H1 (cell line): Measurements from ENCODE around the gene PSMD7. TPM values are rescaled to one million over a fixed set of nuclear protein-coding genes. Genes with fewer than 3 reads are reported as not detected.

ENCODE experiments used
- ATF3 ChIP-seq: IDR thresholded peaks from 2 replicates; pipeline ENCODE4 v1.6.1; 2011; ENCODE audit warnings: low read depth, mild to moderate bottlenecking, low read length; ENCODE audit not compliant: insufficient read depth
- BACH1 ChIP-seq: IDR thresholded peaks from 2 replicates; pipeline ENCODE4 v1.6.1; 2012; ENCODE audit warnings: low read length, improper control_type of control experiment
- CEBPB ChIP-seq: IDR thresholded peaks from 2 replicates; pipeline ENCODE4 v1.6.1; 2012; ENCODE audit warnings: low read depth, low read length
- EGR1 ChIP-seq: IDR thresholded peaks from 2 replicates; pipeline ENCODE4 v1.6.1; 2011; ENCODE audit warnings: low read depth, low read length, borderline replicate concordance
- polyA plus RNA-seq, 7 experiments: library from polyadenylated mRNA; depleted of rRNA in 3 of 7; stranded (reverse) in 5 of 7; unstranded in 2 of 7; fragments of >200 nt in 5 of 7; fragments of 200-250 nt in 2 of 7; gene quantifications; 1 replicate in 5 of 7; 2 replicates in 1 of 7; 4 replicates in 1 of 7; pipeline versions ENCODE4 v1.2.1 to v1.2.3, GENCODE V29; 2011 to 2013; ENCODE audit warnings: missing spikeins in 2 of 7, mixed read lengths in 2 of 7
- total RNA-seq: library from RNA; stranded (reverse); fragmentation: NEBNext Ultra II Directional; extraction: Animal tissue kit (Norgen Biotek cat#: 25700); gene quantifications from 2 replicates; pipeline ENCODE4 v1.2.1, GENCODE V29; 2021
- TF ChIP-seq, protein P1 (sequence below): fragments of 300-600 bp; sonication (generic); IDR thresholded peaks from 2 replicates; pipeline ENCODE4 v1.7.1; 2012; ENCODE audit warnings: low read length, moderate library complexity, mild to moderate bottlenecking, inconsistent platforms; ENCODE audit not compliant: insufficient replicate concordance

Gene PSMD7
- total and polyA plus RNA-seq, 2 of the 8 experiments (the other 6 are each of a cell fraction or from before 2014, with no cell fraction given) = 91.1 to 148 TPM

- TF ChIP-seq, protein P1, sequence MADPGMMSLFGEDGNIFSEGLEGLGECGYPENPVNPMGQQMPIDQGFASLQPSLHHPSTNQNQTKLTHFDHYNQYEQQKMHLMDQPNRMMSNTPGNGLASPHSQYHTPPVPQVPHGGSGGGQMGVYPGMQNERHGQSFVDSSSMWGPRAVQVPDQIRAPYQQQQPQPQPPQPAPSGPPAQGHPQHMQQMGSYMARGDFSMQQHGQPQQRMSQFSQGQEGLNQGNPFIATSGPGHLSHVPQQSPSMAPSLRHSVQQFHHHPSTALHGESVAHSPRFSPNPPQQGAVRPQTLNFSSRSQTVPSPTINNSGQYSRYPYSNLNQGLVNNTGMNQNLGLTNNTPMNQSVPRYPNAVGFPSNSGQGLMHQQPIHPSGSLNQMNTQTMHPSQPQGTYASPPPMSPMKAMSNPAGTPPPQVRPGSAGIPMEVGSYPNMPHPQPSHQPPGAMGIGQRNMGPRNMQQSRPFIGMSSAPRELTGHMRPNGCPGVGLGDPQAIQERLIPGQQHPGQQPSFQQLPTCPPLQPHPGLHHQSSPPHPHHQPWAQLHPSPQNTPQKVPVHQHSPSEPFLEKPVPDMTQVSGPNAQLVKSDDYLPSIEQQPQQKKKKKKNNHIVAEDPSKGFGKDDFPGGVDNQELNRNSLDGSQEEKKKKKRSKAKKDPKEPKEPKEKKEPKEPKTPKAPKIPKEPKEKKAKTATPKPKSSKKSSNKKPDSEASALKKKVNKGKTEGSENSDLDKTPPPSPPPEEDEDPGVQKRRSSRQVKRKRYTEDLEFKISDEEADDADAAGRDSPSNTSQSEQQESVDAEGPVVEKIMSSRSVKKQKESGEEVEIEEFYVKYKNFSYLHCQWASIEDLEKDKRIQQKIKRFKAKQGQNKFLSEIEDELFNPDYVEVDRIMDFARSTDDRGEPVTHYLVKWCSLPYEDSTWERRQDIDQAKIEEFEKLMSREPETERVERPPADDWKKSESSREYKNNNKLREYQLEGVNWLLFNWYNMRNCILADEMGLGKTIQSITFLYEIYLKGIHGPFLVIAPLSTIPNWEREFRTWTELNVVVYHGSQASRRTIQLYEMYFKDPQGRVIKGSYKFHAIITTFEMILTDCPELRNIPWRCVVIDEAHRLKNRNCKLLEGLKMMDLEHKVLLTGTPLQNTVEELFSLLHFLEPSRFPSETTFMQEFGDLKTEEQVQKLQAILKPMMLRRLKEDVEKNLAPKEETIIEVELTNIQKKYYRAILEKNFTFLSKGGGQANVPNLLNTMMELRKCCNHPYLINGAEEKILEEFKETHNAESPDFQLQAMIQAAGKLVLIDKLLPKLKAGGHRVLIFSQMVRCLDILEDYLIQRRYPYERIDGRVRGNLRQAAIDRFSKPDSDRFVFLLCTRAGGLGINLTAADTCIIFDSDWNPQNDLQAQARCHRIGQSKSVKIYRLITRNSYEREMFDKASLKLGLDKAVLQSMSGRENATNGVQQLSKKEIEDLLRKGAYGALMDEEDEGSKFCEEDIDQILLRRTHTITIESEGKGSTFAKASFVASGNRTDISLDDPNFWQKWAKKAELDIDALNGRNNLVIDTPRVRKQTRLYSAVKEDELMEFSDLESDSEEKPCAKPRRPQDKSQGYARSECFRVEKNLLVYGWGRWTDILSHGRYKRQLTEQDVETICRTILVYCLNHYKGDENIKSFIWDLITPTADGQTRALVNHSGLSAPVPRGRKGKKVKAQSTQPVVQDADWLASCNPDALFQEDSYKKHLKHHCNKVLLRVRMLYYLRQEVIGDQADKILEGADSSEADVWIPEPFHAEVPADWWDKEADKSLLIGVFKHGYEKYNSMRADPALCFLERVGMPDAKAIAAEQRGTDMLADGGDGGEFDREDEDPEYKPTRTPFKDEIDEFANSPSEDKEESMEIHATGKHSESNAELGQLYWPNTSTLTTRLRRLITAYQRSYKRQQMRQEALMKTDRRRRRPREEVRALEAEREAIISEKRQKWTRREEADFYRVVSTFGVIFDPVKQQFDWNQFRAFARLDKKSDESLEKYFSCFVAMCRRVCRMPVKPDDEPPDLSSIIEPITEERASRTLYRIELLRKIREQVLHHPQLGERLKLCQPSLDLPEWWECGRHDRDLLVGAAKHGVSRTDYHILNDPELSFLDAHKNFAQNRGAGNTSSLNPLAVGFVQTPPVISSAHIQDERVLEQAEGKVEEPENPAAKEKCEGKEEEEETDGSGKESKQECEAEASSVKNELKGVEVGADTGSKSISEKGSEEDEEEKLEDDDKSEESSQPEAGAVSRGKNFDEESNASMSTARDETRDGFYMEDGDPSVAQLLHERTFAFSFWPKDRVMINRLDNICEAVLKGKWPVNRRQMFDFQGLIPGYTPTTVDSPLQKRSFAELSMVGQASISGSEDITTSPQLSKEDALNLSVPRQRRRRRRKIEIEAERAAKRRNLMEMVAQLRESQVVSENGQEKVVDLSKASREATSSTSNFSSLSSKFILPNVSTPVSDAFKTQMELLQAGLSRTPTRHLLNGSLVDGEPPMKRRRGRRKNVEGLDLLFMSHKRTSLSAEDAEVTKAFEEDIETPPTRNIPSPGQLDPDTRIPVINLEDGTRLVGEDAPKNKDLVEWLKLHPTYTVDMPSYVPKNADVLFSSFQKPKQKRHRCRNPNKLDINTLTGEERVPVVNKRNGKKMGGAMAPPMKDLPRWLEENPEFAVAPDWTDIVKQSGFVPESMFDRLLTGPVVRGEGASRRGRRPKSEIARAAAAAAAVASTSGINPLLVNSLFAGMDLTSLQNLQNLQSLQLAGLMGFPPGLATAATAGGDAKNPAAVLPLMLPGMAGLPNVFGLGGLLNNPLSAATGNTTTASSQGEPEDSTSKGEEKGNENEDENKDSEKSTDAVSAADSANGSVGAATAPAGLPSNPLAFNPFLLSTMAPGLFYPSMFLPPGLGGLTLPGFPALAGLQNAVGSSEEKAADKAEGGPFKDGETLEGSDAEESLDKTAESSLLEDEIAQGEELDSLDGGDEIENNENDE = no peak
- TF ChIP-seq EGR1 (no peak), BACH1 (no peak), ATF3 (no peak), CEBPB (no peak)
Measured at GRCh38 chr16:74288065-74288464, 8.5 kb upstream of the PSMD7 start (continued).
